Suprapubic skin (tissue), 4 donors: Measurements from ENCODE around the gene REM2.

ENCODE experiments used
- EP300 ChIP-seq: sonication (generic); formaldehyde crosslinking; IDR thresholded peaks from one replicate; pipeline ENCODE4 v1.6.1; 2017; ENCODE audit warnings: antibody characterized with exemption
- POLR2A ChIP-seq, 2 donors: fragments of 450-650 bp; IDR thresholded peaks; one replicate each; pipeline ENCODE4 v1.6.1; 2017; ENCODE audit warnings: antibody characterized with exemption in 2 of 2, mild to moderate bottlenecking in 2 of 2, moderate library complexity in 2 of 2
- POLR2AphosphoS5 ChIP-seq, 3 donors: sonication (generic); formaldehyde crosslinking; IDR thresholded peaks; one replicate each; pipeline ENCODE4 v1.6.1; 2017; ENCODE audit warnings: antibody characterized with exemption in 3 of 3
- TF ChIP-seq, protein P1 (sequence below), 2 donors: fragments of 200-600 bp in 1 of 2; fragments of 450-650 bp in 1 of 2; sonication (generic) in 1 of 2; IDR thresholded peaks; one replicate each; pipeline ENCODE4 v1.5.1; 2016 to 2019; ENCODE audit warnings: antibody characterized with exemption in 2 of 2, mild to moderate bottlenecking in 1 of 2, moderate library complexity in 1 of 2

GRCh38 chr14:22890416-22890815, 7.4 kb downstream of the REM2 start:
- TF ChIP-seq, protein P1, sequence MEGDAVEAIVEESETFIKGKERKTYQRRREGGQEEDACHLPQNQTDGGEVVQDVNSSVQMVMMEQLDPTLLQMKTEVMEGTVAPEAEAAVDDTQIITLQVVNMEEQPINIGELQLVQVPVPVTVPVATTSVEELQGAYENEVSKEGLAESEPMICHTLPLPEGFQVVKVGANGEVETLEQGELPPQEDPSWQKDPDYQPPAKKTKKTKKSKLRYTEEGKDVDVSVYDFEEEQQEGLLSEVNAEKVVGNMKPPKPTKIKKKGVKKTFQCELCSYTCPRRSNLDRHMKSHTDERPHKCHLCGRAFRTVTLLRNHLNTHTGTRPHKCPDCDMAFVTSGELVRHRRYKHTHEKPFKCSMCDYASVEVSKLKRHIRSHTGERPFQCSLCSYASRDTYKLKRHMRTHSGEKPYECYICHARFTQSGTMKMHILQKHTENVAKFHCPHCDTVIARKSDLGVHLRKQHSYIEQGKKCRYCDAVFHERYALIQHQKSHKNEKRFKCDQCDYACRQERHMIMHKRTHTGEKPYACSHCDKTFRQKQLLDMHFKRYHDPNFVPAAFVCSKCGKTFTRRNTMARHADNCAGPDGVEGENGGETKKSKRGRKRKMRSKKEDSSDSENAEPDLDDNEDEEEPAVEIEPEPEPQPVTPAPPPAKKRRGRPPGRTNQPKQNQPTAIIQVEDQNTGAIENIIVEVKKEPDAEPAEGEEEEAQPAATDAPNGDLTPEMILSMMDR (IDR thresholded peaks at IDR 0.05), result no peak
- TF ChIP-seq POLR2A (IDR thresholded peaks at IDR 0.05) (no peak), EP300 (no peak), POLR2AphosphoS5 (IDR thresholded peaks at IDR 0.05) (no peak)
